RPMI8226 (cell line): ENCODE measurements around the gene SHOX.

Experiments
- DNase-seq: peaks from one replicate; pipeline ENCODE4 v3.0.0-alpha.2; 2015

The SHOX gene

DNA sequence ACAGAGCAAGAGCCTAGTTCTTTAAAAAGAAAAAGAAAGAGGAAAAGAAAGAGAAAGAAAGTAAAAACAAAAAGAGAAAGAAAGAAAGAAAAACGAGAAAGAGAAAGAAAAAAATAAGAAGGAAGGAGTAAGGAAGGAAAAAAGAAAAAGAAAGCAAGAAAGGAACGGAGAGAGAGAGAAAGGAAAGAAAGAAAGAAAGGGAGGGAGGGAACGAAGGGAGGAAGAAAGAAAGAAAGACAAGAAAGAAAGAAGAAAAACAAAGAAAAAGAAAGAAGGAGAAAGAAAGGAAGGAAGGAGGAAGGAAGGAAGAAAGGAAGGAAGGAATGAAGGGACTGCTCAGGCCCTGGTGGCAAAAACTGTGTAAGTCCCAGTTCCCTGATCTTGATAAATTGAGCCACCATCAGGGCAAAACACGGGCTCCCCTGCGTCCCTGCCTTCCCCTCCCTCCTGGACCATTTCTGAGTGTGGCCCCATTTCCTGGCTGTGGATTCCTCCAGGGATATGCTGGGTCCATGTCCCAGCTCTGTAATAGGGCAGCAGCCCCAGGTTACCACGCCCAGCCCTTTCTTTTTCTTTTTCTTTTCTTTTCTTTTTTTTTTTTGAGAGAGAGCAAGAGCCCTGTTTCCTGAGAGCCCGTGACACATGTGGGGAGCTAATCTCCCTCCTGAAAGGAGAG is 44.8 kb downstream of the SHOX start:
- DNase-seq, result no peak

DNA sequence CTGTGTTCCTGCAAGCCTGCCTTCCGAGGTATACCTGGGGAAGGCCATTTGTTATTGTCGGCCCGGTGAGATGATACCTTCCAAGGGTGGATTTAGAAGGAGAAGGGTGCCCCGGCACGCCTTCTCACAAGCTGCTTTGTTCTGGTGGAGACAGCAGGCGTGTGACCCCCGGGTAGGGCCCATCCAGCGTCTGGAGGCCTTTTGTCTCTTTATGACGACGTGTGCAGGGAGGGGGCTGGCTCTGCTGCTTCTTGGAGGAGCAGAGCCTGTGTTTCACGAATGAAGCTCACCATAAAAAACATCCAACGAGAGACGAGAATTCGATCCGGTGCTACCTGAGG is 45.3 kb downstream of the SHOX start:
- no peak for DNase-seq

GRCh38 chrX:677376-677775 is 46.8 kb downstream of the SHOX start:
- no peak for DNase-seq

DNA sequence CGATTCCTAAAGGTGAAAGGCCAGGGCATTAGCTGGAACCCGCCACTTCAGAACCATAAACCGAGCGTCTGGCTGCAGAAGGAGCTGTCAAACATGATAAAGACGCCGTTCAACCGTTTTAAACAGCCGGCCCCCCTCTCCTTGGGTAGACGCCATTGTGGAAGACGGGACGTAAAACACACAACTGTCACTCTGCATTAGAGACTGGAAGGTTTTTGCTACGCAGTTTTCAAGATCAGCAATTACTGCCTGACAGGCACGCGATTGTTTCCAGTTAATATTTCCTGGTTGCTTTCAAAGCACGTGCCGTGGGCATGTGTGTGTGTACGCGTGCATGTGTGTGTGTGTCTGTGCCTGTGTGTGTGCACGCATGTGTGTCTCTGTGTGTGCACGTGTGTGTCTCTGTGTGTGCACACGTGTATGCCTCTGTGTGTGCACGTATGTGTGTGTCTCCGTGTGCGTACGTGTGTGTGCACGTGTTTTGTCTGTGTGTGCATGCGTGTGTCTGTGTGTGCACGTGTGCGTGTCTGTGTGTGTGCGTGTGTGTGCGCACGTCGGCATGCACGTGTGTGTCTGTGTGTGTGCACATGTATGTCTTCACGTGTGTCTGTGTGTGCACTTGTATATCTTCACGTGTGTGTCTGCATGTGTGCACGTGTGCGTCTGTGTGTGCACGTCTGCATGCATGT is 48.8 kb downstream of the SHOX start:
- no peak for DNase-seq

DNA sequence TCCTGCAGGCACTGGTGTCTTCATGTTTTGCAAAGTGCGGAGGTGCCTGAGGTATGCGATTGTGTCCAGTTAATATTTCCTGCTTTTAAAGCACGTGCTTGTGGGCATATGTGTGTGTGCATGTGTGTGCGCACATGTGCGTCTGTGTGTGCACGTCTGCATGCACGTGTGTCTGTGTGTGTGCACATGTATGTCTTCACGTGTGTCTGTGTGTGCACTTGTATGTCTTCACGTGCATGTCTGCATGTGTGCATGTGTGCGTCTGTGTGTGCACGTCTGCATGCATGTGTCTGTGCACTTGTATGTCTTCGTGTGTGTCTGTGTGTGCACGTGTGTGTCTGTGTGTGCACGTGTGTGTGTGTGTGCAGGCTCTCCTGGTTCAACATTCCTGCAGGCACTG is 49.5 kb downstream of the SHOX start:
- DNase-seq, result no peak

DNA sequence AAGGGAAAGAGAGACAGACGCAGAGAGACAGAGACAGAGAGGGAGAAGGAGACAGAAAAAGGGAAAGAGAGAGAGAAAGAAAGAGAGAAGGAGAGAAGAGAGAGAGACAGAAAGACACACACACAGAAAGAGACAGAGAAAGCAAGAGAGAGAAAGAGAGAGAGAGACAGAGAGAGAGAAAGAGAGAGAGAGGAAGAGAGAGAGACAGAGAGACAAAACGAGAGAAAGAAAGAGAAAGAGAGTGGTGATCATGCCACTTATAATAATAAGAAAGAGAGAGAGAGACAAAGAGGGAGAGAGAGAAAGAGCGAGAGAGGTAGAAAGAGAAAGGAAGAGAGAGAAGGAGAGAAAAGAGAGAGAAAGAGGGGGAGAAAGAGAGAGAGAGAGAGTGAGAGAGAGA is 51.4 kb downstream of the SHOX start:
- no peak for DNase-seq

DNA sequence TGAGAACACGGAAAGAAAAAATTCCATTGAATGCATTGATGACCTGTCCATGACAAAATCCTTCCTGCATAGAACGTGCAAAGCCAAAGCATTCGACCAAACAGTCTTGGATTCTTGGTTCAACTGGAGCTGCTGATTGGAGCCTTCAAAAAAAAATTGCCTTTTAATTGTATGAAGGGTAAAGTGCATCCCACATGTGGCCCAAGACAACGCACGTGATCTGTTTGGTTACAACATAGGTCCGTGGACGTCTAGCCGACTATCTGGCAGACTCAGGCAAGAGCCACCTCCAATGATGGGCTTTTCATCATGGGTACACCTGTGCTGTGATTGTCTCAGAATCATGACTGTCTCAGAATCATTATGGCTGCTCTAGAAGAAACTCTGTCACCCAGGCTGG is 52.3 kb downstream of the SHOX start:
- DNase-seq, result no peak

DNA sequence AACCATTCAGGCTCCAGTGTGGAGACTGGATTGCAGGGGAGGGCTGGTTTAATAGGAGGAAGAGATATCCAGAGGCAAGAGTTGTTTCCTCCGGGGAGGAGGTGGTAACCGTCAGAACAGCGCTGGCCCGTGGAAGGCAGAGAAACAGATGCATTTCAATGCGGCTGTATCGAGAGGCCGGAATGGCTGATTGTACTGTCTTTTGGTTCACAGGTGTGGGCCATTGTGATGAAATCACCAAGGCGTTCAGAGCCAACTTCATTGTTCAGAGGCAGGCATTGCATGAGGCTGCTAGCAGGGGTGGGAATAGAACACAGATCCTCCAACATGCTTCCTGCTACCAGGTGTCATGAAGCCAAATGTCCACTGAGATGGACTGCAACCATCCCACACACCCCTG is 53.0 kb downstream of the SHOX start:
- no peak for DNase-seq

DNA sequence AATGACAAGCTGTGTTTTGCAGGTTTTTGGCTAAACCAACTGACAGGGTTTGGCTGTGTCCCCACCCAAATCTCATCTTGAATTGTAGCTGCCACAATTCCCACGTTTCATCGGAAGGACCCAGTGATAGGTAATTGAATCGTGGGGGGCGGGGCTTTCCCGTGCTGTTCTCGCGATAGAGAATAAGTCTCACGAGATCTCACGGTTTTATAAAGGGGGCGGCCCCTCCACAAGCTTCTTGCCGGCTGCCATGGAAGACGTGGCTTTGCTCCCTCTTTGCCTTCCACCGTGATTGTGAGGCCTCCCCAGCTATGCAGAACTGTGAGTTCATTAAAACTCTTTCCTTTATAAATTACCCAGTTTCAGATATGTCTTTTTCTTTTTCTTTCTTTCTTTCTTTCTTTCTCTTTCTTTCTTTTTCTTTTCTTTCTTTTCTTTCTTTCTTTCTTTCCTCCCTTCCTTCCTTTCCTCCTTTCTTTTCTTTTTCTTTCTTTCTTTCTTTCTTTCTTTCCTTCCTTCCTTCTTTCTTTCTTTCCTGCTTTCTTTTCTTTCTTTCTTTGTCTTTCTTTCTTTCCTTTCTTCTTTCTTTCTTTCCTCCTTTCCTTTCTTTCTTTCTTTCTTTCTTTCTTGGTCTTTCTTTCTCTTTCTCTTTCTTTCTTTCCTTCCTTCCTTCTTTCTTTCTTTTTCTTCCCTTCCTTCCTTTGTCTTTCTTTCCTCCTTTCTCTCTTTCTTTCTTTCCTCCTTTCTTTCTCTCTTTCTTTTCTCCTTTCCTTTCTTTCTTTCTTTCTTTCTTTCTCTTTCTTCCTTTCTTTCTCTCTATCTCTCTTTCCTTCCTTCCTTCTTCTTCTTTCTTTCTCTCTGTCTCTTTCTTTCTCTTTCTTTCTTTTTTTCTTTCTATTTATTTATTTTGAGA is 54.8 kb downstream of the SHOX start:
- DNase-seq, result no peak

GRCh38 chrX:689983-690382 is 59.4 kb downstream of the SHOX start:
- no peak for DNase-seq

DNA sequence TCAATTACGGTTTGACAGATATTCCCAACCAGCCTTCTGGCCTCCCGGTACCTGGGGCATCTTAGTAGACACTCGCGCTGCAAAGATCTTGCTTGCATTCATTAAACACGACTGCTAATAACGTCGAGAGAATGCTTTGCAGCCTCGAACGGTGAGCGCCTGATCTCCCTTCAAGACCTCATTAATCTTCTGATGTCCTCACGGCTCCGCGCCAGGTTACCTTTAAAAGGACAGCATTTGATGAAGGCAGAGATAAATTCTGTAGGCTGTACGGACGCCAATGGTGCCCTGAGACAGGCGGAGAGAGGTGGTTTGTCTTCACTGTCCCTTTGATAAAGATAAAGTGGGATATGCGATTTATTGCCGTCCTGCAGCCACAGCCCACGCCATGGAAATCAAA is 64.2 kb downstream of the SHOX start:
- DNase-seq, result no peak

GRCh38 chrX:698206-698605 is 67.6 kb downstream of the SHOX start:
- no peak for DNase-seq

- DNase-seq, result no peak
These were observed 70.3 kb downstream of the SHOX start for GRCh38 chrX:700936-701335.

- no peak for DNase-seq
These were observed 71.1 kb downstream of the SHOX start for GRCh38 chrX:701673-702072.

DNA sequence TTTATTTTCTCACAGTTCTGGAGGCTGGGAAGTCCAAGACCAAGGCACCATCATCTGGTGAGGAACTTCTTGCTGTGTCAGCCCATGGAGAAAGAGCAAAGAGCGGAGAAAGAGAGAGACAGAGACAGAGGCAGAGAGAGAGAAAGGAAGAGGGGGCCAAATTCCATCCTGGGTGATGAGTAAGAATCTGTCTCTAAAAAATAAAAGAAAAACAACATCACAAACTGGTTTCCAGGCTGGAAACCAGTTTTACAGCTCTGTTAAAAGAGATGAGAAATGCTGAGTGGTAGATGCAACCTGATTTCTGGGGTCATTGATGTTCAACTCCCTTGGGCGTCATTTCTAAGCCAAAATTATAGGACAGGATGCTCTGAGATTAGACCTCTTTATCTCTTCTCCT is 72.9 kb downstream of the SHOX start:
- DNase-seq, result no peak

DNA sequence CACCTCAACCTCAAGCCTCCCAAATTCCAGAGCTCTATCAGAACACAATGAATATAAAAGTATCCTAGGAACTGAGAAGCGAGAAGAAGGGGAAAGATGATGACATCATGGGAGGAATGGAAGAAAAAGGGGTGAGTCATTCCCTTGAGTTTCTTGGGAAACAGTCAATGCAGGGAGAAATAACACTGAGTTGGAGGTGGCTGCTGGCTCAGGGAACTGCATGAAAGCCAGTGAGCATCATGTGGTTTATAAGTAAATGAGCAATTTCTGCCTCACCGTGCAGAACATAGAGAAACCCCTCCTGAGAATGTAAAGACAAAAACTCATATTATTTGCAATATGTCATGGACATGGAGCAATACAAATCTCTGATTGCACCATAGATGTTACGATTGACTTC is 73.3 kb downstream of the SHOX start:
- no peak for DNase-seq
